DND-41 (cell line): ENCODE measurements around the gene TRIM24.

Source experiments
- CTCF ChIP-seq: IDR thresholded peaks from 2 replicates; pipeline ENCODE4 v1.5.1; 2012; ENCODE audit warnings: borderline replicate concordance, low read length, moderate library complexity, mild to moderate bottlenecking; ENCODE audit not compliant: poor library complexity, severe bottlenecking; ENCODE audit errors: extremely low read depth
- EZH2 ChIP-seq: IDR thresholded peaks from 3 replicates; pipeline ENCODE4 v1.6.1; 2012; ENCODE audit warnings: borderline replicate concordance, low read depth, mild to moderate bottlenecking, moderate library complexity, low read length, inconsistent platforms; ENCODE audit not compliant: severe bottlenecking

GRCh38 chr7:138602451-138602850 is 142.4 kb downstream of the TRIM24 start:
- TF ChIP-seq CTCF (no peak), EZH2 (no peak)
